Heart left ventricle (tissue), 16 donors: ENCODE data around the gene POU2AF1. TPM values are rescaled to one million over a fixed set of nuclear protein-coding genes. Genes with fewer than 3 reads are reported as not detected.

Experiments
- ATAC-seq, 4 donors: fragments of 200-7000 bp; cut with Tn5 transposase; one replicate each; pipeline ENCODE4 v1.9.1; 2020 to 2022; ENCODE audit warnings: moderate library complexity in 4 of 4, mild to moderate bottlenecking in 3 of 4, moderate number of reproducible peaks in 1 of 4
- DNase-seq, 5 donors: peaks; one replicate each; pipeline ENCODE4 v3.0.0-alpha.2; 2020
- H3K27ac ChIP-seq, 12 donors: fragments of 200-600 bp; sonication (generic) in 4 of 12; one replicate each; pipeline versions ENCODE4 v1.5.0 to v1.8.0; 2016 to 2022; ENCODE audit warnings: mild to moderate bottlenecking in 2 of 12
- H3K27me3 ChIP-seq, 9 donors: fragments of 200-600 bp; sonication (generic) in 2 of 9; one replicate each; pipeline versions ENCODE4 v1.5.1 to v1.8.0; 2016 to 2022; ENCODE audit warnings: mild to moderate bottlenecking in 3 of 9
- H3K36me3 ChIP-seq, 9 donors: fragments of 200-600 bp; sonication (generic) in 2 of 9; one replicate each; pipeline versions ENCODE4 v1.5.0 to v1.8.0; 2018 to 2022; ENCODE audit warnings: mild to moderate bottlenecking in 2 of 9
- H3K4me1 ChIP-seq, 12 donors: fragments of 200-600 bp; sonication (generic) in 4 of 12; one replicate each; pipeline versions ENCODE4 v1.5.0 to v1.8.0; 2016 to 2022; ENCODE audit warnings: mild to moderate bottlenecking in 3 of 12
- H3K4me3 ChIP-seq, 12 donors: fragments of 200-600 bp; sonication (generic) in 4 of 12; one replicate each; pipeline versions ENCODE4 v1.5.0 to v1.8.0; 2017 to 2022; ENCODE audit warnings: mild to moderate bottlenecking in 9 of 12, moderate library complexity in 4 of 12
- H3K9me3 ChIP-seq, 12 donors: fragments of 200-600 bp; sonication (generic) in 4 of 12; one replicate each; pipeline versions ENCODE4 v1.5.0 to v1.8.0; 2016 to 2022; ENCODE audit warnings: mild to moderate bottlenecking in 1 of 12
- CTCF ChIP-seq, 12 donors: fragments of 200-600 bp; sonication (generic) in 4 of 12; IDR thresholded peaks; one replicate each; pipeline versions ENCODE4 v1.5.0 to v1.8.0; 2018 to 2022; ENCODE audit warnings: antibody characterized with exemption in 12 of 12, mild to moderate bottlenecking in 5 of 12
- POLR2A ChIP-seq, 2 donors: fragments of 450-650 bp; IDR thresholded peaks; one replicate each; pipeline ENCODE4 v1.6.1; 2017; ENCODE audit warnings: antibody characterized with exemption in 2 of 2, mild to moderate bottlenecking in 2 of 2, moderate library complexity in 2 of 2
- WGBS, 4 donors: extraction: QIAGEN DNeasy Blood & Tissue Kit in 2 of 4; methylation state at CpG; one replicate each; pipeline versions ENCODE4 v1.1.5 to v1.1.7; 2013 to 2018; 5-methylcytosine and 5-hydroxymethylcytosine counted together
- intact Hi-C, 10 donors: fragments of 100-400 bp; cut with DNase I; formaldehyde crosslinking; loops; one replicate each; pipeline versions ENCODE4 v1.11.1 to v1.14.2; 2022
- polyA plus RNA-seq, 2 donors: library from polyadenylated mRNA; stranded (reverse); fragments of 200-250 nt; gene quantifications; one replicate each; pipeline ENCODE4 v1.2.3, GENCODE V29; 2013
- total RNA-seq, 9 donors: library from RNA; depleted of rRNA in 2 of 9; stranded (reverse); fragments of >200 nt in 2 of 9; fragmentation: NEBNext Ultra II Directional in 3 of 9; extraction: Animal tissue kit (Norgen Biotek cat#: 25700) in 3 of 9; gene quantifications; one replicate each; pipeline versions ENCODE4 v1.1.0 to v1.2.4, GENCODE V29; 2016 to 2023
- donor health status: ischemic (EF 13 %, LVEDD 7.1; RV severe dilation, severe dysfunction).
- donor health status: healthy with polysubstance abuse.
- donor health status: DM: no; HTN: yes; CAD: no.
- donor health status: DM: no; HTN: no; CAD: no.
- donor health status: ischemic (EF 25% LVEDD 6.9; RV normal size, moderate dysfunction).
- donor health status: ischemic (EF 25% LVEDD 5.7; RV mildly dilated, moderate dysfunction).
- donor health status: healthy.
- donor health status: DM: yes; HTN: yes; CAD: no.
- donor health status: ischemic (EF 35%, LVEDD 5.7; RV mildly dilated, moderate dysfunction).
- donor health status: nonischemic (EF 11% LVEDD 7.7; RV severe dilation, severe dysfunction).
- donor health status: DM: yes; HTN: yes; CAD: no.
- donor health status: PGD.
- donor health status: ischemic (EF 29% LVEDD 5.4; RV normal size, mild dysfunction).
- donor health status: nonischemic (EF 23%, LVEDD 6.1; RV moderate dilation, normal function).

Gene POU2AF1
- total and polyA plus RNA-seq, 11 donors, result 0.07 to 1.3 (median 0.24) TPM; not detected in 7

DNA sequence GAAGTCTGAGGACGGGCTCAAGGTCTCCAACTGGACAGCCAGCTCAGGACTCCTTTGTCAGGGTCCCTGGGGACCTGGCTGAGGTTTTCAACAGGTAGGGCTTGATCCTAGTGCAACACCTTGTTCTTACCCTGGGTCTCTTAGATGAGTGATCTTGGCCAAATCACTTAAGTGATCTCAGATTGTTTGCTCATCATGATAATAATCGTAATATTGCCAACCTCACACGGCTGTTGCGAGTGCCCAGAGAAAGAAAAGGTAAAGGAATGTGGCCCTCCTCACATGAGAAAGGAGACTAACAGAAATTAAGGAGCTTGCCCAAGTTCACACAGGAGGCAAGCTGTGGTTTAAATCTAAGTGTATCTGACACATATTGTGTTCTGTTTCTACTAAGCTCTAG lies 52.3 kb downstream of the POU2AF1 start:
- Histone ChIP-seq H3K4me3 (no peak overlapping the region), H3K36me3 (no peaks in the 10 kb centered on the region), H3K4me1 (peaks cover 0 to 32% (median 0%) of the 10 kb centered on the region in 12 donors), H3K27ac (no peak overlapping the region), H3K9me3 (no peaks in the 10 kb centered on the region), H3K27me3 (no peaks in the 10 kb centered on the region)
- TF ChIP-seq CTCF (IDR thresholded peaks at IDR 0.05), result no peak
- no peak for TF ChIP-seq POLR2A (IDR thresholded peaks at IDR 0.05)
- intact Hi-C loops, result no loop called here
- WGBS, 4 donors, result 82 to 94% (median 94%) methylated on average over 4 of the region's 4 CpGs
- DNase-seq, result no peak
- ATAC-seq, result no peak

DNA sequence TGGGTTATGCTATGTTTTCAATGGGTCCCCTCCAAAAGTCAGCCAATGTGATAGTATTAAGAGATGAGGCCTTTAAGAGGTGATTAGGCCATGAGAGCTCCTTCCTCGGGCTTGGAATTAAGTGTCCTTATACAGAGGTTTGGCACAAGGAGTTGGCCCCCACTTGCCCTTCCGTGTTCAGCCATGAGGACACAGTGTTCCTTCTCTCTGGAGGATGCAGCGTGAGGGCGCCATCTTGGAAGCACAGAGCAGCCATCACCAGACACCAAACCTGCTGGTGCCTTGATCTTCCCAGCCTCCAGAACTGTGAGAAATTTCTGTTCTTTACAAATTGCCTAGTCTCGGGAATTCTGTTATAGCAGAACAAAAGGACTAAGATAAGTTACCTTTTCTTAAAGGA lies 53.8 kb downstream of the POU2AF1 start:
- TF ChIP-seq CTCF (IDR thresholded peaks at IDR 0.05) (no peak), POLR2A (IDR thresholded peaks at IDR 0.05) (no peak)
- H3K4me1 ChIP-seq, result peaks cover 0 to 26% (median 0%) of the 10 kb centered on the region in 12 donors
- DNase-seq (no peak), ATAC-seq (no peak)
- H3K9me3 ChIP-seq, result no peaks in the 10 kb centered on the region
- H3K27me3 ChIP-seq, result no peaks in the 10 kb centered on the region
- H3K36me3 ChIP-seq, result no peaks in the 10 kb centered on the region
- no peak overlapping the region for H3K27ac ChIP-seq
- 93 to 94% (median 93%) methylated on average over 5 of the region's 5 CpGs for WGBS, 4 donors
- no peak overlapping the region for H3K4me3 ChIP-seq
- intact Hi-C loops, result no loop called here

- H3K36me3 ChIP-seq, result no peaks in the 10 kb centered on the region
- ATAC-seq (no peak), DNase-seq (no peak)
- H3K9me3 ChIP-seq, result no peaks in the 10 kb centered on the region
- H3K4me1 ChIP-seq, result peaks cover 0 to 21% (median 0%) of the 10 kb centered on the region in 12 donors
- WGBS, 4 donors, result 47 to 59% (median 48%) methylated on average over 5 of the region's 5 CpGs
- no peaks in the 10 kb centered on the region for H3K27me3 ChIP-seq
- H3K27ac ChIP-seq, result peak overlapping the region in 1 of 12 donors; percentile 31
- intact Hi-C loops, result no loop called here
- H3K4me3 ChIP-seq, result no peak overlapping the region
- TF ChIP-seq CTCF (IDR thresholded peaks at IDR 0.05), result no peak
- TF ChIP-seq POLR2A (IDR thresholded peaks at IDR 0.05), result no peak
Measured at GRCh38 chr11:111324277-111324720, 54.8 kb downstream of the POU2AF1 start.

DNA sequence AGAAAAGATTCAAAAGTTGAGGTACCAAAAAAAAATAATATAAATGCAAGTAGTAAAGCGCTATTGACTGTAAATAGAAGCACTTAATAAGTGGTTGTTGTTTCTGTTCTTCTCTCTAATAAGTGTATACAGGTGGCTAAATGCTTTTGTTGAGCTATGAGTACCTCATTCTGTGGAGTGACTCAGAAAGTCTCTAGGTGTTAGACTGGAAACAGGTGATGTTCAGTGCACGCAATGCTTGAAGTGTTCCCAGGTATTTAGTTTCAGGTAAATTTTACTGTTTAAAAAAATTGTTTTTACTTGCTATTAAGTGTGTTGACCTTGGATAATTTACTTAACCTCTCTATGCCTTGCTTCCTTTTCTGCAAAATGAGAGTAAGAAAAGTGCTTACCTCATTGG lies 56.5 kb downstream of the POU2AF1 start:
- H3K27me3 ChIP-seq, result no peaks in the 10 kb centered on the region
- WGBS, 4 donors, result 96 to 98% (median 97%) methylated on average over 2 of the region's 2 CpGs
- ATAC-seq (no peak), DNase-seq (no peak)
- intact Hi-C loops, result no loop called here
- H3K4me3 ChIP-seq, result no peak overlapping the region
- H3K36me3 ChIP-seq, result no peaks in the 10 kb centered on the region
- H3K9me3 ChIP-seq, result no peaks in the 10 kb centered on the region
- no peak overlapping the region for H3K27ac ChIP-seq
- TF ChIP-seq CTCF (IDR thresholded peaks at IDR 0.05) (no peak), POLR2A (IDR thresholded peaks at IDR 0.05) (no peak)
- H3K4me1 ChIP-seq, result peaks cover 0 to 12% (median 0%) of the 10 kb centered on the region in 12 donors
